HCT116 (cell line): ENCODE results near the gene RNF8. TPM values are rescaled to one million over a fixed set of nuclear protein-coding genes. Genes with fewer than 3 reads are reported as not detected.

Source experiments
- ATAC-seq: fragments of 200-7000 bp; cut with Tn5 transposase; 2 replicates; pipeline ENCODE4 v1.9.1; 2020; ENCODE audit warnings: mild to moderate bottlenecking, moderate library complexity
- BruUV-seq: library from RNA; stranded (reverse); fragments of 400-500 nt; replicated peaks from 2 replicates; lab custom pipeline; 2021; lab: Mats Ljungman, UMichigan
- CTCF ChIA-PET: fragments of 300-600 bp; sonication (Branson Sonifier 250); formaldehyde crosslinking; loops from one replicate; lab custom pipeline; 2021; ENCODE audit warnings: antibody characterized with exemption; lab: Charles Lee
- POLR2A ChIA-PET: fragments of 300-600, 350-600 bp; sonication (Branson Sonifier 250); formaldehyde crosslinking; loops from one replicate; lab custom pipeline; 2021; ENCODE audit warnings: antibody characterized with exemption; lab: Charles Lee
- RAD21 ChIA-PET, 2 experiments: fragments of 300-600 bp; sonication (Branson Sonifier 250); formaldehyde crosslinking; loops; one replicate each; lab custom pipeline; 2023; ENCODE audit warnings: low total read pairs in 2 of 2; ENCODE audit not compliant: uncharacterized antibody in 2 of 2, unreplicated experiment in 2 of 2, low non-redundant PET in 1 of 2; lab: Charles Lee
- DNase-seq: peaks from one replicate; pipeline ENCODE4 v3.0.0-alpha.2; 2010; ENCODE audit warnings: low read depth, low spot score
- H2AFZ ChIP-seq: fragments of 200-600 bp; shearing (Covaris generic), sonication (generic); 2 replicates; pipeline ENCODE4 v1.6.1; 2017; ENCODE audit warnings: low read depth, mixed run types, mixed read lengths, antibody characterized with exemption, low read length; ENCODE audit not compliant: poor library complexity, severe bottlenecking
- H3K27ac ChIP-seq: 2 replicates; pipeline ENCODE4 v1.5.1; 2012; ENCODE audit warnings: low read depth, low read length
- H3K27me3 ChIP-seq: fragments of 200-600 bp; sonication (generic); 2 replicates; pipeline ENCODE4 v1.6.1; 2016; ENCODE audit warnings: mixed run types, low read length, mixed read lengths; ENCODE audit not compliant: insufficient read depth
- H3K36me3 ChIP-seq, 2 experiments: fragments of 200-500 bp in 1 of 2; fragments of 200-600 bp in 1 of 2; sonication (Bioruptor generic) in 1 of 2; sonication (generic) in 1 of 2; 2 replicates each; pipeline versions ENCODE4 v1.5.1 to v1.6.1; 2014 to 2016; ENCODE audit warnings: low read length in 2 of 2, inconsistent platforms in 1 of 2, mixed read lengths in 1 of 2, mixed run types in 1 of 2; ENCODE audit not compliant: insufficient read depth in 2 of 2, control insufficient read depth in 1 of 2
- H3K4me1 ChIP-seq, 2 experiments: fragments of 200-600 bp in 1 of 2; sonication (generic) in 1 of 2; 2 replicates each; pipeline versions ENCODE4 v1.5.1 to v1.6.1; 2012 to 2017; ENCODE audit warnings: low read length in 2 of 2, inconsistent platforms in 1 of 2, mild to moderate bottlenecking in 1 of 2, mixed read lengths in 1 of 2, mixed run types in 1 of 2, moderate library complexity in 1 of 2; ENCODE audit not compliant: insufficient read depth in 2 of 2, control insufficient read depth in 1 of 2
- H3K4me2 ChIP-seq: fragments of 200-600 bp; sonication (generic); 2 replicates; pipeline ENCODE4 v1.6.1; 2017; ENCODE audit warnings: mixed run types, low read length, mixed read lengths
- H3K4me3 ChIP-seq, 2 experiments: fragments of 200-600 bp in 1 of 2; sonication (generic) in 1 of 2; replicated peaks in 1 of 2; 2 replicates each; pipeline ENCODE4 v1.5.1; 2011 to 2016; ENCODE audit warnings: low read length in 2 of 2, control low read depth in 1 of 2, low read depth in 1 of 2, mild to moderate bottlenecking in 1 of 2, mixed read lengths in 1 of 2, mixed run types in 1 of 2
- H3K79me2 ChIP-seq: fragments of 200-600 bp; sonication (generic); 2 replicates; pipeline ENCODE4 v1.6.1; 2017; ENCODE audit warnings: mild to moderate bottlenecking, mixed run types, low read length, moderate library complexity, mixed read lengths; ENCODE audit not compliant: insufficient read depth
- H3K9ac ChIP-seq: fragments of 200-600 bp; sonication (generic); 2 replicates; pipeline ENCODE4 v1.6.1; 2016; ENCODE audit warnings: low read length, mixed read lengths
- H3K9me2 ChIP-seq: fragments of 200-600 bp; sonication (generic), shearing (Covaris generic); 2 replicates; pipeline ENCODE4 v1.6.1; 2017; ENCODE audit warnings: mixed run types, mild to moderate bottlenecking, moderate library complexity; ENCODE audit not compliant: insufficient read depth
- H3K9me3 ChIP-seq, 2 experiments: fragments of 200-500 bp in 1 of 2; fragments of 200-600 bp in 1 of 2; sonication (Bioruptor generic) in 1 of 2; sonication (generic) in 1 of 2; 2 replicates each; pipeline ENCODE4 v1.6.1; 2014 to 2017; ENCODE audit warnings: low read length in 2 of 2, mixed read lengths in 2 of 2, inconsistent platforms in 1 of 2, low read depth in 1 of 2, mild to moderate bottlenecking in 1 of 2, mixed run types in 1 of 2, moderate library complexity in 1 of 2; ENCODE audit not compliant: control insufficient read depth in 1 of 2, insufficient read depth in 1 of 2
- H4K20me1 ChIP-seq: fragments of 200-600 bp; sonication (generic), shearing (Covaris generic); 2 replicates; pipeline ENCODE4 v1.6.1; 2017; ENCODE audit warnings: mixed run types, mild to moderate bottlenecking, moderate library complexity; ENCODE audit not compliant: insufficient read depth
- CBX3 ChIP-seq: IDR thresholded peaks from 2 replicates; pipeline ENCODE4 v1.6.1; 2012; ENCODE audit warnings: low read depth
- POLR2AphosphoS5 ChIP-seq: IDR thresholded peaks from 2 replicates; pipeline ENCODE4 v1.6.1; 2011; ENCODE audit warnings: mild to moderate bottlenecking, low read depth, low read length, moderate library complexity
- TCF7L2 ChIP-seq: IDR thresholded peaks from 2 replicates; pipeline ENCODE4 v1.7.0; 2011; ENCODE audit warnings: borderline replicate concordance, inconsistent platforms; ENCODE audit not compliant: insufficient read depth, insufficient read length; ENCODE audit errors: extremely low read depth
- YY1 ChIP-seq: IDR thresholded peaks from 2 replicates; pipeline ENCODE4 v1.6.1; 2011; ENCODE audit warnings: low read length, low read depth, moderate library complexity, mild to moderate bottlenecking; ENCODE audit not compliant: insufficient replicate concordance; ENCODE audit errors: extremely low read depth
- ZFX ChIP-seq: fragments of 450-650 bp; IDR thresholded peaks from 2 replicates; pipeline ENCODE4 v1.6.1; 2017
- ZNF274 ChIP-seq: fragments of 200-500 bp; sonication (Bioruptor generic); IDR thresholded peaks from 2 replicates; pipeline ENCODE4 v1.6.1; 2014; ENCODE audit warnings: mild to moderate bottlenecking, low read depth, low read length, inconsistent platforms
- intact Hi-C: fragments of 100-400 bp; cut with micrococcal nuclease; formaldehyde crosslinking; loops from 2 replicates; pipeline ENCODE4 v1.10.0; 2022
- total RNA-seq: library from RNA; stranded (reverse); gene quantifications from one replicate; pipeline ENCODE4 v1.2.1, GENCODE V29; 2021; ENCODE audit not compliant: unreplicated experiment
- TF ChIP-seq, protein P1 (sequence below): IDR thresholded peaks from 2 replicates; pipeline ENCODE4 v1.6.1; 2012; ENCODE audit warnings: low read depth

The RNF8 gene
- total RNA-seq, 1 experiment from 2014 or later, result 28.0 TPM

- H3K9ac ChIP-seq, result no peak overlapping the region
- H3K4me1 ChIP-seq, result peaks cover 0 to 6% of the 10 kb centered on the region in 2 experiments; a peak in 2 of 4 replicates
- no peaks in the 10 kb centered on the region for H3K79me2 ChIP-seq
- H3K4me2 ChIP-seq, result no peak overlapping the region
- no peaks in the 10 kb centered on the region for H4K20me1 ChIP-seq
- ChIA-PET RAD21 (no interaction called here), CTCF (no interaction called here), POLR2A (no interaction called here)
- no peaks in the 10 kb centered on the region for H3K9me2 ChIP-seq
- TF ChIP-seq CBX3, result no peak
- no peak for TF ChIP-seq POLR2AphosphoS5
- TF ChIP-seq ZNF274, result no peak
- TF ChIP-seq, protein P1, sequence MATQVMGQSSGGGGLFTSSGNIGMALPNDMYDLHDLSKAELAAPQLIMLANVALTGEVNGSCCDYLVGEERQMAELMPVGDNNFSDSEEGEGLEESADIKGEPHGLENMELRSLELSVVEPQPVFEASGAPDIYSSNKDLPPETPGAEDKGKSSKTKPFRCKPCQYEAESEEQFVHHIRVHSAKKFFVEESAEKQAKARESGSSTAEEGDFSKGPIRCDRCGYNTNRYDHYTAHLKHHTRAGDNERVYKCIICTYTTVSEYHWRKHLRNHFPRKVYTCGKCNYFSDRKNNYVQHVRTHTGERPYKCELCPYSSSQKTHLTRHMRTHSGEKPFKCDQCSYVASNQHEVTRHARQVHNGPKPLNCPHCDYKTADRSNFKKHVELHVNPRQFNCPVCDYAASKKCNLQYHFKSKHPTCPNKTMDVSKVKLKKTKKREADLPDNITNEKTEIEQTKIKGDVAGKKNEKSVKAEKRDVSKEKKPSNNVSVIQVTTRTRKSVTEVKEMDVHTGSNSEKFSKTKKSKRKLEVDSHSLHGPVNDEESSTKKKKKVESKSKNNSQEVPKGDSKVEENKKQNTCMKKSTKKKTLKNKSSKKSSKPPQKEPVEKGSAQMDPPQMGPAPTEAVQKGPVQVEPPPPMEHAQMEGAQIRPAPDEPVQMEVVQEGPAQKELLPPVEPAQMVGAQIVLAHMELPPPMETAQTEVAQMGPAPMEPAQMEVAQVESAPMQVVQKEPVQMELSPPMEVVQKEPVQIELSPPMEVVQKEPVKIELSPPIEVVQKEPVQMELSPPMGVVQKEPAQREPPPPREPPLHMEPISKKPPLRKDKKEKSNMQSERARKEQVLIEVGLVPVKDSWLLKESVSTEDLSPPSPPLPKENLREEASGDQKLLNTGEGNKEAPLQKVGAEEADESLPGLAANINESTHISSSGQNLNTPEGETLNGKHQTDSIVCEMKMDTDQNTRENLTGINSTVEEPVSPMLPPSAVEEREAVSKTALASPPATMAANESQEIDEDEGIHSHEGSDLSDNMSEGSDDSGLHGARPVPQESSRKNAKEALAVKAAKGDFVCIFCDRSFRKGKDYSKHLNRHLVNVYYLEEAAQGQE, result no peak
- TF ChIP-seq YY1, result no peak
- no peak for TF ChIP-seq ZFX
- no peak for TF ChIP-seq TCF7L2
- H3K27me3 ChIP-seq, result no peaks in the 10 kb centered on the region
- no peaks in the 10 kb centered on the region for H3K36me3 ChIP-seq
- no peak overlapping the region for H2AFZ ChIP-seq
- DNase-seq (no peak), ATAC-seq (no peak)
- no peak overlapping the region for H3K4me3 ChIP-seq
- no peaks in the 10 kb centered on the region for H3K9me3 ChIP-seq
- H3K27ac ChIP-seq, result no peak overlapping the region
- intact Hi-C loops, result no loop called here
- no TSS peak for BruUV-seq
These were observed 10.5 kb upstream of the RNF8 start for GRCh38 chr6:37343248-37343647.
